HG03442 (cell line): ENCODE results near the gene KIF14.
A peak's percentile ranks its signal among the peaks of the same experiment; 100 is the strongest.
"Not testable (repeated sequence)": the region's sequence is repeated elsewhere in the genome, so short reads cannot be mapped to it uniquely, and the experiment has no call there.

Experiments
- ATAC-seq: cut with Tn5 transposase; IDR thresholded peaks from one replicate; pipeline ENCODE4 v1.9.1; 2021; ENCODE audit warnings: mild to moderate bottlenecking, moderate library complexity; ENCODE audit not compliant: unreplicated experiment

The KIF14 gene

DNA sequence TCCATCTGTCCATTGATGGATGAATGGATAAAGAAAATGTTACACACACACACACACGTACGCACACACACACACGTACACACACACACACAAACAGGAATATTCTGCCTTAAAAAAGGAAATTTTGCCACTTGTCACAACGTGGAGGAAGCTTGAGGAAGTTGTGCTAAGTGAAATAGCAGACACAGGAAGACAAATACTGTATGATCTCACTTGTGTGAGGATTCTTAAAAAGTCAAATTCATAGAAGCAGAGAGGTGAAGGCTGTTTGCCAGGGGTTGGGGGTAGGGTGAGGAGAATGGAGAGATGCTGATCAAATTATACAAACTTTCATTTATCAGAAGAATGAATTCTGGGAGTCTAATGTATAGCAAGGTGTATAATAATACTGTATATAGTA lies 73.2 kb downstream of the KIF14 start:
- no peak for ATAC-seq

DNA sequence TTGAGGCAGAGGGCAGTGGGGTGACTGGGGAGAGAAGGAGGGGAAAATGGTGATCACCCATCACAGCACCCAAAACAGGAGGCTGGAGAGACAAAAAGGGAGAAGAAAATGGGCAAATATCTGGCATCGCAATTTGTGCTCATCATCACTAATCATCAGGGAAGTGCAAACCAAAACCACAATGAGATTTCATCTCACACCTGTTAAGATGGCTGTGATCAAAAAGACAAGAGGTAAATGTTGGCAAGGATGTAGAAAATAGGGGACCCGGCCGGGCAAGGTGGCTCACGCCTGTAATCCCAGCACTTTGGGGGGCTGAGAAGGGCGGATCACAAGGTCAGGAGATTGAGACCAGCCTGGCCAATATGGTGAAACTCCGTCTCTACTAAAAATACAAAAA lies 74.0 kb downstream of the KIF14 start:
- ATAC-seq: no peak

DNA sequence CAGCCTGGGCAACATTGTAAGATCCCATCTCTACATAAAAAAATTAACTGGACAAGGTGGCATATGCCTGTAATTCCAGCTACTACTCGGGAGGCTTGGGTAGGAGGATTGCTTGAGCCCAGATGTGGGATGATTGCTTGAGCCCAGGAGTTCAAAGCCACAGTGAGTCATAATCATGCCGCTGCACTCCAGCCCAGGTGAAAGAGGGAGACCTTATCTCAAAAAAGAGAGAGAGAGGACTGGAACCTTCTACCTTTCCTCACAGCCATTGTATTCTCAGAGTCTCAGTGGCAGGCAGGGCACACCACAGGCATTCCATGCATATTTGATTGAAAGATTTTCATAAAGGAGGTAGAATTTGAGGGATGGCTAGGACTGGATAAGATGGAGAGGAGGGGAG lies 78.4 kb downstream of the KIF14 start:
- no peak for ATAC-seq

DNA sequence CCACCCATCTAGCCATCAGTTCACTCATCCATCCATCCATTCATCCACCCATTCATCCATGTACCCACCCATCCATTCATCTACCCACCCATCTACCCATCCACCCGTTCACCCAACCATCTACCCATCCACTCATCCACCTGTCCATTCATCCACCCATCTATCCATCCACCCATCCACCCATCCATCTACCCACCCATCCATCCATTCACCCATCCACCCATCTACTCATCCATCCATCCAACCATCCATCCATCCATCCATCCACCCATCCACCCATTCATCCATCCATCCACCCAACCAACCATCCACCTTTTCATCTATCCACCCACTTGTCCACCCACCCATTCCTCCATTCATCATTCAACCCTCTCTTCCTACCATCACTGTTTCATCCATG lies 80.3 kb downstream of the KIF14 start:
- no peak for ATAC-seq

DNA sequence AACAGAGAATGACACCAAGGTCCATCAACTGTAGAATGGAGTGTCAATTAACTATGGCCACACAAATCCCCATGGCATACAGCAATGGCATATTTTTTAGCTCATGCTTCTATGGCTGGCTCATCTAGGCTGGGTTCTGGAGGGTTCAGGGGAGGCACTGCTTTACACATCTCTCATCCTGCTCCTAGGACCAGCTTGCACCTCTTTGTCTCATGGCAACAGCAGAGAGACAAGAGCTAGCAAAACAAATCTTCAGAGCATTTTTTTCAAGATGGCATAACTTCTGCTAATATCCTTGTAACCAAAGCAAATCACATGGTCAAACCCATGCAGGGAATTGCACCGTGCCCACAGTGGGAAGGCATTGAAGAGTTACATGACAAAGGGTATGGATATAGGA lies 82.4 kb downstream of the KIF14 start:
- ATAC-seq: no peak

DNA sequence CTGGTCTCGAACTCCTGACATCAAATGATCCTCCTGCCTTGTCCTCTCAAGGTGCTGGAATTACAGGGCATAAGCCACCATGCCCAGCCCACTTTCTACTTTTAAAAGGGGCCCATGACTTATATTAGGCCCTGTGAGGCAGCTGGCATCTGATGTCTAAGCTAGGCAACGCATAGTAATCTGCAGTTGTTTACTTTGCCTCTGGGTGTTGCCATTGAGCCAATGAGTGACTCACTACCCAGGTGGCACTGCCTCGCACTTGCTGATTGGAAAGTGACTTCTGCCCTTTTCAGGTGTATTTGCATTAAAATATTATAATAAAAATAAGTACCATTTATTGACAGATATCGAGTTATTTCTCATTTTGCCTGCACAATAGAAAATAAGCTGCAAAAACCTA lies 84.9 kb downstream of the KIF14 start:
- peak; percentile 83 for ATAC-seq

DNA sequence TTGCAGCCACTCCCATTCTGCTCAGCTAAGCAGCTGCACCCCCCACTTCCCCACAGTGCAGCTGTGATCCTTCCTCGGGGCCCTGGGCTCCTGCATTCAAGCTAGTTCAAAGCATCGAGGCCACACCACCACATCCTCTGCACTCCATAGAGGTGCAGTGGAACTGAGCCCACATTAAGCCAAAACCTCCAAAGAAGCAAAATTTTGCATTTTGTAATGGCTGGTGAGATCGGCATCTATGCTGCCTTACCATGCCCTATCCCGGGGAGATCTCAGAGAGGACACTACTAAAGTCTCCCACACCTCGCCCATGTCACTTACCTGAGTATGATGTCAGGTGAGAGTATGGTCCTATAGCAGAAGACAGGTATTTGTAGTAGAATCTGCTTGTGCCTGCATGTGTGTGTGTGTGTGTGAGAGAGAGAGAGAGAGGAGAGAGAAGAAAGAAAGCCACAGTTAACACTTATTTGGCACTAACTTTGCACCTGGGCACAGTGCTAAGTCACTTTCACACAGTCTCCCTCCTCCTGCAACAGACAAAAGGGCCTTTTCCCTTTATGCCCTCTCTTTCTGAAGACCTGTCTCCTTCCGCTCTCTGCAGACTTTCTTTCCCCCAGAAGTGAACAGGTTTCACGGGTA lies 89.8 kb downstream of the KIF14 start:
- no peak for ATAC-seq

DNA sequence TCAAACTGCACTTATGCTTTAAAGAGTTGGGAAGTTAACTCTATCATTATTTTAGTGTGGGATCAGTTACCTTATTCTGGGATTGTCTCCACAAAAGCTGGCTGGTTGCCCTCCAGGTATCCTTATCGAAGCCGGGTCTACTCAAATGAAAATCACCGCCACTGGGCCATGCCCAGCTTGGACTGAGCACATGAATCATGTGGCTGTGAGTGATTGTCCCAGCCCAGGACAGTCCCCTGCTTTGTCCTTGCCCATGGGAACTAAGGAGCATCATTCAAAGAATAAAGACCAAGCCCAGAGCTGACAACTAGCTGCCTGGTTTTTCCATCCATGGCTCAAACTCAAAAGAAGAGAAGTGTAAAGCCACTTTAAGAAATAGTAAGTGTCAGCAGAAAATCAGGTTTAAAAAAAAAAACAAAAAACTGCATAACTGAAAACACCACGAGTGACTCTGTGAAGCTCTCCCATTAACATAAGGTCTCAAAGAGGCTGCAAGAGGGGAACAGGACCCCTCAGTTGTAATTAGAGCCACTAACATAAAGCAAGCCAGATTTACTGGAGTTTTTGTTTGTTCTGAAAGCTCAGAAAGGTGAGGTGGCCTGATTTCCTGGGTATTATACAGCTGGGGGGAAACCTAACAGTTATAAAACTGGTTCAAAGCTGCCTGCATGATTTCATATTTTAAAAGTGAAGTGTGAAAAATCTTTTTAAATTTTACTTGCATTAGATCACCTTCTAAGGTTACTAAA lies 91.5 kb downstream of the KIF14 start:
- no peak for ATAC-seq

DNA sequence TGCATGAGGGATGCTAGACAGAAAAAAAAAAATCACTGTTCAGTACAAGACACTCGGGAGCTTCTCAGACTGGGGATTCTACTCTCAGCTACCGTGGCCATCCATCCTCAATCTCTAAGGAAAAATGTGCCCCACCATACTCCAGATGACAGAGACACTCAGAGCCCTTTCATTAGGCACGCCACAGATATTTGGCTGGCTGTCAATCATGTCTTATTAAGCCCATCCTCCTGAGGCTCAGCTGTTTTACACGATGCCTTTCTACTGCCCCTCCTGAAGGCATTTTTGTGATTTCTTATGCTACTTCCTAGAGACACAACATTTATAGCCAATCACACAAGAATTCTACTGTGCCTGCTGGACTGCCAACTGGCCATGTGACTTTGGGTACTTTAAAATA lies 92.9 kb downstream of the KIF14 start:
- ATAC-seq: no peak

DNA sequence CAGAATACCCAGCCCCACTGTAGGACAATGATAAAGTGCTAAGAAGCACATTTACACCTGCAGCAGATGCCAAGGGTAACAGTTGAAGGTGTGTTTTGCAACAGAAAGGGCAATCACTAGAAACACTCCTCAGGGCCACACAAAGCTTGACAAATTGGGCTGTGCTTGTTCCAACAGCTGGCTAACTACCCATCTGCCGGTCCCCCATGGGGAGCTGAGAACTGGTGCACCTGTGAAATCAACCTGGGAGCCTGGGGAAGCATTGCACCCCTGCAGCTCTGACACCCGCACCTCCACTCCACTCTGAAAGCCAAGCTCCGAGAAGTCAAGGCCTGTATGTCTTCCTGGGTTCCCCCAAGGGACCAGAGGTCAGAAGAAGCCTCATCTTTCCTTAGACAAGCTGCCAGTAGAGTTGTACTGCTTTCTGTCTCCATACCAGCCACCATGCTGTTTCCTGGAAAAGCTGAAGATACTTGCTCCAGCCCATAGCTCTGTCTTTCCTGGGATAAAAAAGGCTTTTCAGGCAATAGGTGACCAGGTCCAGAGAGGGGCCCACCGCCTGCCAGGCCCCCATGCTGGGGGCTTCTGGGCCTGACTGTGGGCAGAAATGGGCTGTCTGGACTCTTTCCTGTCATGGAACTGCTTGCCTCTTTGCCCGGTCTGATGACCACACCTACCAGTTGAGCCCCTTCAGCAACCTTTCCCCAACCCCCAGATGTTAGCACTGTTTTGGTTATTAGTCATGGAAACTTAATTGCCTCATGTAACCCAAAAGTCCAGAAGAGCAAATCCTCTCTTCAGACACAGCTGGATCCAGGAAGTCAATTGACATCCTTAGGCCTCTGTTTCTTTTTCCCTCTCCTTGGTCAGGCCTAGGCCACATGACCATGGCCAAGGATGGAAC lies 93.6 kb downstream of the KIF14 start:
- peak; percentile 42 for ATAC-seq

DNA sequence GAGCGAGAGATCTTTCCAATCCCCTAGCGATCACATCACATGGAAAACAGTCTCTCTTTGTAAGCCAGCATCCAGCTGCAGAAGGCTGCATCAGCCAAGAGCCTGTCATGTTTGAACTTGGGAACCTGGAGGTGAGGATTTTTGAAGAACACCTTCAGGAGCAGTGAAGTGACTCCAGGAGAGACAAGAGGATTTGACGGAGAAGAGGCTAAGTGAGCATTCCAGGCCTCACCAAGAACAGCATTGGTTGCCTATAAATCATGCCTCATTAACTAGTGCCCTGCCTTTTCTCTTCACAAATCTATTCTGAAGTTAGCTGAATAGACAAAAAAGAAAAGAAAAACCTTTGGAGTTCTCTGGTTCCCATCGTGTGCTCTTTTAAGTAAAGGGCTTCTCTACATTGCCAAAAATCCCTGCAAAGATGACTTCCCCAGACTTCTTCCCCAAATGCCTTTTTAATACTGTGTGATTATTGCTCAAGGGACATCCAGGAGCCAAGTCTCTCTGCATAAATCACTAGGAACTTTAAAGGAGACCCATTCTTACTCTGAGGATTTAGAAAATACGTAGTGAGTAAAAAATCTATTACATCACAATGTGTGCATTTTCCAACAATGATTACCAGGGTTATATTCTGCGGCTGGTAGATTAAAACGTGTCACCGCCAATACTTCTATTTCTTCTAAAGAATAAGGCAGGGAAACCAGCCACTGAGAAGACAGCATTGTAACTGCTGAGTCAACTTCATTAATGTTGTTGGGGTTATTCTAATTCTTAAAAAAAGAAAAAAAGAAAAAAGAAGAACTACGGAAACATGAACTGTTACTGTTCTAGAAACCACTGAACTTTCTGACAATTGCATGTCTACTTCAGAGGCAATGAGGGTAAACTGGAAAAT lies 95.2 kb downstream of the KIF14 start:
- ATAC-seq: no peak

DNA sequence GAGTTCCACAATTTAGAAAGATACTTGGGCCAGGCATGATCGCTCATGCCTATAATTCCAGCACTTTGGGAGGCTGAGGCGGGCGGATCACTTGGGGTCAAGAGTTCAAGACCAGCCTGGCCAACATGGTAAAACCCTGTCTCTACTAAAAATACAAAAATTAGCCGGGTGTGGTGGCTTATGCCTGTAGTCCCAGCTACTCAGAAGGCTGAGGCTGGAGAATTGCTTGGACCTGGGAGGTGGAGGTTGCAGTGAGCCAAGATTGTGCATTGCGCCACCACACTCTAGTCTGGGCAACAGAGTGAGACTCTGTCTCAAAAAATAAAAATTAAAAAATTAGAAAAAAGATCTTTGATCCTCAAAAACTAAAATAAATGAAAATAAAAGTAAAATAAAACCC lies 96.0 kb downstream of the KIF14 start:
- ATAC-seq: not testable (repeated sequence)

DNA sequence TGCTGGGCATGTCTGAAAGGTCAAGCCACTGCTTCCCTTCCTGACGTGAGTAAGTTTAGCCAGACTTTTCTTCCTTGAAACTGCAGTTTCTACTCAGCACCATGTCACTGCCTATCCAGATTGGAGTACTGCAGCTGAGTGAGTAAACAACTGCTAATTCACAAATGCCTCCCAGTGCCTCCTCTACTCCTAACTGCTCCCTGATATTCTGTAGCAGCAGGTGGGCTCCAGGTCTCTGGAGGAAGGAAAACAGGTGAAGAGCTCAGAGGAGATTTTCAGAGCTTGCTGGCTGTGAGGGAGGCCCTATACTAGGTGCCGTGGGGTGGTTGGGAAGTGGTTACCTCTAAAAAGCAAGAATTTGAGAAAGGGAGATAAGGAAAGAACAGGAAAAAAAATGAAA lies 96.5 kb downstream of the KIF14 start:
- no peak for ATAC-seq

DNA sequence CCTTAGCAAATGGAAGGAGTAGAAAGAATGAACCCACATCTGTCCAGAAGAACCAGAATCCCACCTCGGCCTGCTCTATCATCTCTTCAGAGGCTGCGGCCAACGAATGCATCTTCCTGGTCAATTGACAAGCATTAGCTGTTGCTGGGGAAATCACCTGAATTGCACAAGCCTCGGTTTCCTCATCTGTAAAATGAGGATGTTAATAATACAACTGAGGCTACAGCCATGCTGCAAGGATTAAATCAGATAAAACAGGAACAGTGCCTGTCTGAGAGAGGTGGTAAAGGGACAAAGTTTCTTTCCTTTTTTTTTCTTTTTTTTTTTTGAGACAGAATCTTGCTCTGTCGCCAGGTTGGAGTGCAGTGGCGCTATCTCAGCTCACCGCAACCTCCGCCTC lies 99.8 kb downstream of the KIF14 start:
- ATAC-seq: no peak

DNA sequence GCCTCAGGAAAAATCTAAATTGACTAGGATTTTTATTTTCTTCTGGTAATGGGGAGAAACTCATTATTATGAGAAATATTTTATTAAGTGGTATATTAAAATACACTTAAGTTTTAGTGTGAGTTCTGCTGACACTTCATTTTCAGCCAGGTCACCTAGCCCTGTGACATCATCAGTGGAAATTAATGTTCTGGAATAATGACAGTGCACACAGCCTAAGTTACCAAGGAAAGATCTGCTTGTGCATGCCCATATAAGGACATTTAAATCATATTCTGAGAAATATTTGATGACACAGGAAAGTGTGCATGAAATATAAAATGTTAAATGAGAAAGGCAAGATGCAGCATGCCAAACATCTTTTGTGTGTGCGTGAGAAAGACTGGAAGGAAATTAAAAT lies 102.0 kb downstream of the KIF14 start:
- ATAC-seq: no peak

DNA sequence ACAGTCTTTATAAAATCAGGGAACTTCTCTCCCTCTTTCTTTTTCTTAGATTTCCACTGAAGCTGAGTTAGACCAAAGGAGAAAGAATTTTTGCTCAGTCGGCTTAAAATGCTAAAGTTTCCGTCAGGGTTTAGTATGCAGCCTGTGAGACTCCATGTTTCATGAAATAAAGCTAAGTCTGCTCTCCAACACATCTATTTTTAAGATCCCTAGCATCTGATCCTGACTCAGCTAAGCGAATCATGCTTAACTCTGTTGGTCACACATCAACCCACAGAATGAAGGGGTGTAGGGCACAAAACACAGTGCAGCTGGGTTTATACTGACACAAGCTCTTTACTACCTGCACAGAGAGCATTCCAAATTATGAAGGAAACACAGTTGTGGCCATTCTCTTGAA lies 108.4 kb downstream of the KIF14 start:
- no peak for ATAC-seq

DNA sequence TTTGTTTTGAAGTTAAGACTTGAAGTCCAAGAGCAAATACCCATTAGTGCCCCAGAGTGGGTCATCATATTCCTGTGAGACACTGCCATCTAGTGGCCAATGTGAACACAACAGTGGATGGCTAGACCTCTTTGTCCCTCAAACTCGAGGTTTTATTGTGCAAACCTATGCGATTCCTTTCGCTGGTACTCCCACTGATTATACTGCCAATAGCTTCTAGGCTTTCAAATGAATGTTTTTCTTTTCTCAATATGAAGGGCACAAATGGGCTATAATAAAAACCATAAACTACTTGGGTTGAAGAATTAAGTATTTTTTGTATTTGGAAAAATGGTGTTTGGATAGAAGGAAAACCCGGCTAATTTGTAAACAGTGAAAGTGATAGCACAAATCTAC lies 110.3 kb downstream of the KIF14 start:
- ATAC-seq: peak; percentile 90

DNA sequence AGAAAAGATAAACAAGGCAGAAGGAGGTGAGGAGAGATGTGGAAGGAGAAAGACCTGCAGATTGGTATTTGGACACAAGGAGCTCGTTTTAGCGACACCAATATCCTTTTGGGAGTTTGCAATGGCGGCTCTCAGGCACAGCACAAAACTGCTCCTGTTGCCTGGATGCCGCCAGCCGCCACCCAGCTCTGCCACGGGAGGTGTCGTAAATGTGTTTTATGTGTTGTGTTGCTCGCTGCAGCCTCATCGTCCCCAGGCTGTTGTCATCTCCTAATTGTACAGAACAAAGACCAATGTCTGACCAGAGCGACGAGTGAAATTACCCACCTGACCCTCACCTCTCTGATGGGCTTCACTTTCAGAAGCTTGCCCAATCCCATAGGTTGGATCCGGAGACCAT lies 114.1 kb downstream of the KIF14 start:
- ATAC-seq: no peak

DNA sequence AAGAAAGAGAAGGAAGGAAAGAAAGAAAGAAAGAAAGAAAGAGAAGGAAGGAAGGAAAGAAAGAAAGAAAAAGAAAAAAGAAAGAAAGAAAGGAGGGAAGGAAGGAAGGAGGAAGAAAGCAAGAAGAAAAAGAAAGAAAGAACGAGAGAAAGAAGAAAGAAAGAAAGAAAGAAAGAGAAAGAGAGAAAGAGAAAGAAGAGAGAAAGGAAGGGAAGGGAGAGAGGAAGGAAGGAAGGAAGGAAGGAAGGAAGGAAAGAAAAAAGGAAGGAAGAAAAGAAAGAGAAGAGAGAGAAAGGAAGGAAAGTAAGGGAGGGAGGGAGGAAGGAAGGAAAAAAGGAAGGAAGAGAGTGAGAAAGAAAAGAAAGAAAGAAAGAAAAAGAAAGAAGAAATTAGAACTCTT lies 115.3 kb downstream of the KIF14 start:
- no peak for ATAC-seq
